HCT116 (cell line): Measurements from ENCODE around the gene RASL12. TPM values are rescaled to one million over a fixed set of nuclear protein-coding genes. Genes with fewer than 3 reads are reported as not detected.

Experiments
- ATAC-seq: fragments of 200-7000 bp; cut with Tn5 transposase; 2 replicates; pipeline ENCODE4 v1.9.1; 2020; ENCODE audit warnings: mild to moderate bottlenecking, moderate library complexity
- BruUV-seq: library from RNA; stranded (reverse); fragments of 400-500 nt; replicated peaks from 2 replicates; lab custom pipeline; 2021; lab: Mats Ljungman, UMichigan
- CTCF ChIA-PET: fragments of 300-600 bp; sonication (Branson Sonifier 250); formaldehyde crosslinking; loops from one replicate; lab custom pipeline; 2021; ENCODE audit warnings: antibody characterized with exemption; lab: Charles Lee
- POLR2A ChIA-PET: fragments of 300-600, 350-600 bp; sonication (Branson Sonifier 250); formaldehyde crosslinking; loops from one replicate; lab custom pipeline; 2021; ENCODE audit warnings: antibody characterized with exemption; lab: Charles Lee
- RAD21 ChIA-PET, 2 experiments: fragments of 300-600 bp; sonication (Branson Sonifier 250); formaldehyde crosslinking; loops; one replicate each; lab custom pipeline; 2023; ENCODE audit warnings: low total read pairs in 2 of 2; ENCODE audit not compliant: uncharacterized antibody in 2 of 2, unreplicated experiment in 2 of 2, low non-redundant PET in 1 of 2; lab: Charles Lee
- DNase-seq: peaks from one replicate; pipeline ENCODE4 v3.0.0-alpha.2; 2010; ENCODE audit warnings: low read depth, low spot score
- H2AFZ ChIP-seq: fragments of 200-600 bp; shearing (Covaris generic), sonication (generic); 2 replicates; pipeline ENCODE4 v1.6.1; 2017; ENCODE audit warnings: low read depth, mixed run types, mixed read lengths, antibody characterized with exemption, low read length; ENCODE audit not compliant: poor library complexity, severe bottlenecking
- H3K27ac ChIP-seq: 2 replicates; pipeline ENCODE4 v1.5.1; 2012; ENCODE audit warnings: low read depth, low read length
- H3K27me3 ChIP-seq: fragments of 200-600 bp; sonication (generic); 2 replicates; pipeline ENCODE4 v1.6.1; 2016; ENCODE audit warnings: mixed run types, low read length, mixed read lengths; ENCODE audit not compliant: insufficient read depth
- H3K36me3 ChIP-seq, 2 experiments: fragments of 200-500 bp in 1 of 2; fragments of 200-600 bp in 1 of 2; sonication (Bioruptor generic) in 1 of 2; sonication (generic) in 1 of 2; 2 replicates each; pipeline versions ENCODE4 v1.5.1 to v1.6.1; 2014 to 2016; ENCODE audit warnings: low read length in 2 of 2, inconsistent platforms in 1 of 2, mixed read lengths in 1 of 2, mixed run types in 1 of 2; ENCODE audit not compliant: insufficient read depth in 2 of 2, control insufficient read depth in 1 of 2
- H3K4me1 ChIP-seq, 2 experiments: fragments of 200-600 bp in 1 of 2; sonication (generic) in 1 of 2; 2 replicates each; pipeline versions ENCODE4 v1.5.1 to v1.6.1; 2012 to 2017; ENCODE audit warnings: low read length in 2 of 2, inconsistent platforms in 1 of 2, mild to moderate bottlenecking in 1 of 2, mixed read lengths in 1 of 2, mixed run types in 1 of 2, moderate library complexity in 1 of 2; ENCODE audit not compliant: insufficient read depth in 2 of 2, control insufficient read depth in 1 of 2
- H3K4me2 ChIP-seq: fragments of 200-600 bp; sonication (generic); 2 replicates; pipeline ENCODE4 v1.6.1; 2017; ENCODE audit warnings: mixed run types, low read length, mixed read lengths
- H3K4me3 ChIP-seq, 2 experiments: fragments of 200-600 bp in 1 of 2; sonication (generic) in 1 of 2; replicated peaks in 1 of 2; 2 replicates each; pipeline ENCODE4 v1.5.1; 2011 to 2016; ENCODE audit warnings: low read length in 2 of 2, control low read depth in 1 of 2, low read depth in 1 of 2, mild to moderate bottlenecking in 1 of 2, mixed read lengths in 1 of 2, mixed run types in 1 of 2
- H3K79me2 ChIP-seq: fragments of 200-600 bp; sonication (generic); 2 replicates; pipeline ENCODE4 v1.6.1; 2017; ENCODE audit warnings: mild to moderate bottlenecking, mixed run types, low read length, moderate library complexity, mixed read lengths; ENCODE audit not compliant: insufficient read depth
- H3K9ac ChIP-seq: fragments of 200-600 bp; sonication (generic); 2 replicates; pipeline ENCODE4 v1.6.1; 2016; ENCODE audit warnings: low read length, mixed read lengths
- H3K9me2 ChIP-seq: fragments of 200-600 bp; sonication (generic), shearing (Covaris generic); 2 replicates; pipeline ENCODE4 v1.6.1; 2017; ENCODE audit warnings: mixed run types, mild to moderate bottlenecking, moderate library complexity; ENCODE audit not compliant: insufficient read depth
- H3K9me3 ChIP-seq, 2 experiments: fragments of 200-500 bp in 1 of 2; fragments of 200-600 bp in 1 of 2; sonication (Bioruptor generic) in 1 of 2; sonication (generic) in 1 of 2; 2 replicates each; pipeline ENCODE4 v1.6.1; 2014 to 2017; ENCODE audit warnings: low read length in 2 of 2, mixed read lengths in 2 of 2, inconsistent platforms in 1 of 2, low read depth in 1 of 2, mild to moderate bottlenecking in 1 of 2, mixed run types in 1 of 2, moderate library complexity in 1 of 2; ENCODE audit not compliant: control insufficient read depth in 1 of 2, insufficient read depth in 1 of 2
- H4K20me1 ChIP-seq: fragments of 200-600 bp; sonication (generic), shearing (Covaris generic); 2 replicates; pipeline ENCODE4 v1.6.1; 2017; ENCODE audit warnings: mixed run types, mild to moderate bottlenecking, moderate library complexity; ENCODE audit not compliant: insufficient read depth
- ATF3 ChIP-seq: IDR thresholded peaks from 2 replicates; pipeline ENCODE4 v1.6.1; 2012
- EGR1 ChIP-seq: IDR thresholded peaks from 2 replicates; pipeline ENCODE4 v1.6.1; 2012; ENCODE audit warnings: low read depth
- ELF1 ChIP-seq: IDR thresholded peaks from 2 replicates; pipeline ENCODE4 v1.6.1; 2012; ENCODE audit warnings: low read depth, borderline replicate concordance
- FOSL1 ChIP-seq: IDR thresholded peaks from 2 replicates; pipeline ENCODE4 v1.6.1; 2012; ENCODE audit warnings: low read depth
- JUND ChIP-seq: IDR thresholded peaks from 2 replicates; pipeline ENCODE4 v1.6.1; 2012
- MAX ChIP-seq: IDR thresholded peaks from 2 replicates; pipeline ENCODE4 v1.6.1; 2012
- POLR2AphosphoS5 ChIP-seq: IDR thresholded peaks from 2 replicates; pipeline ENCODE4 v1.6.1; 2011; ENCODE audit warnings: mild to moderate bottlenecking, low read depth, low read length, moderate library complexity
- SIN3A ChIP-seq: IDR thresholded peaks from 2 replicates; pipeline ENCODE4 v1.6.1; 2012; ENCODE audit warnings: low read depth
- SP1 ChIP-seq: IDR thresholded peaks from 2 replicates; pipeline ENCODE4 v1.6.1; 2012; ENCODE audit warnings: low read depth
- SRF ChIP-seq: IDR thresholded peaks from 2 replicates; pipeline ENCODE4 v1.6.1; 2012; ENCODE audit warnings: low read depth
- YY1 ChIP-seq: IDR thresholded peaks from 2 replicates; pipeline ENCODE4 v1.6.1; 2011; ENCODE audit warnings: low read length, low read depth, moderate library complexity, mild to moderate bottlenecking; ENCODE audit not compliant: insufficient replicate concordance; ENCODE audit errors: extremely low read depth
- ZNF274 ChIP-seq: fragments of 200-500 bp; sonication (Bioruptor generic); IDR thresholded peaks from 2 replicates; pipeline ENCODE4 v1.6.1; 2014; ENCODE audit warnings: mild to moderate bottlenecking, low read depth, low read length, inconsistent platforms
- intact Hi-C: fragments of 100-400 bp; cut with micrococcal nuclease; formaldehyde crosslinking; loops from 2 replicates; pipeline ENCODE4 v1.10.0; 2022
- total RNA-seq: library from RNA; stranded (reverse); gene quantifications from one replicate; pipeline ENCODE4 v1.2.1, GENCODE V29; 2021; ENCODE audit not compliant: unreplicated experiment

RASL12 gene
- total RNA-seq, 1 experiment from 2014 or later = 0.25 TPM

DNA sequence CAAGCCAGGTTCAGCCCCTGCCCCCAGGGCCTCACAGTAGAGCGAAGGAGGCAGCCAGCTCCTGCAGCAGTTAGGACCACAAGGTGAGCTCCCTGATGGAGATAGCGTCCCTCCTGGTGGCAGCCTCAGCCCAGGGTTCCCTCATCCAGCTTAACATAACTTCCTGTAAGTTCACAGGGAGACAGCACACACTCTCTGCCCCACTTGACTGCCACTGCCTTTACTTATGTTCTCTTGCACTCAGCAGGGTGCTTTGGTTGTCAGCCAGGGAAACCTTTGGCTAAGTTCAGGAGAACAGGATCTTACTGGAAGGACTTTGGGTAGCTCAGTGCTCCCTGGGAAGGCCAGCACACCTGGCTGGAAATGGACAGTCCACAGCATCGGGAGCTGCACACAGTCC is 19.6 kb upstream of the RASL12 start:
- Histone ChIP-seq H3K9me3 (no peaks in the 10 kb centered on the region), H3K36me3 (no peaks in the 10 kb centered on the region), H3K27me3 (peaks cover 7% of the 10 kb centered on the region; the same call in 1 of the 2 replicates), H3K9me2 (no peaks in the 10 kb centered on the region), H3K27ac (no peak overlapping the region), H3K4me1 (no peaks in the 10 kb centered on the region; a peak in 2 of 4 replicates), H3K4me2 (no peak overlapping the region), H4K20me1 (no peaks in the 10 kb centered on the region), H2AFZ (no peak overlapping the region), H3K79me2 (no peaks in the 10 kb centered on the region), H3K9ac (no peak overlapping the region), H3K4me3 (no peak overlapping the region)
- no TSS peak for BruUV-seq
- ATAC-seq (no peak), DNase-seq (no peak)
- ChIA-PET RAD21 (no interaction called here), POLR2A (interaction anchor here (1.7 kb wide), 1 partner anchor 10 kb away, joined by 3 read pairs; no protein-coding TSS in a partner anchor), CTCF (interaction anchor here (1.0 to 2.0 kb wide), 4 partner anchors 14 to 38 kb away, joined by 3 to 7 read pairs (median 4); no protein-coding TSS in a partner anchor)
- TF ChIP-seq POLR2AphosphoS5 (no peak), ELF1 (no peak), SRF (no peak), ZNF274 (no peak), YY1 (no peak), SIN3A (no peak), JUND (no peak), ATF3 (no peak), EGR1 (no peak), FOSL1 (no peak), SP1 (no peak), MAX (no peak)
- intact Hi-C loops = no loop called here
